Activated CD8-positive, alpha-beta memory T cell treated with anti-CD3 and anti-CD28 coated beads, Interleukin-2, amount 50 U/mL, for 4 hours (primary cell): ENCODE results near the gene CASKIN2.
A peak's percentile ranks its signal among the peaks of the same experiment; 100 is the strongest.
"Not testable (repeated sequence)": the region's sequence is repeated elsewhere in the genome, so short reads cannot be mapped to it uniquely, and the experiment has no call there.

Experiments used
- DNase-seq: peaks from one replicate; pipeline ENCODE4 v3.0.0-alpha.2; 2020

CASKIN2 gene

DNA sequence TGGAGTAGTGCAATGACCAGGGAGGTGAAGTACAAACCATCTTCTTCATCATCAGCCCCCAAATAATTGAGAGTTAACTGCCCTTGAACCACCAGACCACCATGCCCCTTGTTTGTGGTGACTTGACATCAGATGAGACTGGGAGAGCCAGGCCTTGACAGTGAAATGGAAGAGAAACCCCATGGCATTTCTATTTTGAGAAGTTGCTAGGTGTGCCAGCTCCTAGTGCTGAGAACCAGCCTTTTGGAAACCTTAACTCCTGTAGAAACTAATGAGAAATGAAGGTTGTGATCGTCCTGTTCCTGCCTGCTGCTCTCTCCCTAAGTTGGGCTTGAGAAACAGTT lies 56.1 kb downstream of the CASKIN2 start:
- no peak for DNase-seq

GRCh38 chr17:75457047-75457654 lies 58.2 kb downstream of the CASKIN2 start:
- DNase-seq: no peak

GRCh38 chr17:75456417-75457046 lies 58.8 kb downstream of the CASKIN2 start, which contains the start of gene TMEM94:
TSS of gene TMEM94 (plus strand) at chr17:75456635. CDS start at chr17:75471906, 15,271 bp downstream.
- DNase-seq: peak; percentile 87

DNA sequence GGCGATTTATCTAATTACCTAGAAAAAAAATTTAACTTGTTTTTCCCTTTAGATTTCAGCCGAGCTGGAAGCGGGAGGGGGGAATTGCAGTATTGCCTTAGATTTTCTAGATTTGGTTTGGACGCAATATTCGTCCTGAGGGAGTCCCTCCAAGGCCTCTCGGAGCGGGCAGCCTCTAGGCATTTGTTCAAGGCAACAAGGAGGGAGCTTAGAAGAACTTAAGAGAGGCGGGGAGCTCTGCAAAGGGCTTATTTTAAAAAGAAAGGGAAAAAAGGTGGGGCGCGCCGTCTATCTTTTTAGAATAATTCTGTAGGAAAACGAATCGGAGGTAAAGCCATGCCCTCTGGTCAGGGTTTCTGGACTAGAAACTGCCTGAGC lies 59.3 kb downstream of the CASKIN2 start:
- no peak for DNase-seq

DNA sequence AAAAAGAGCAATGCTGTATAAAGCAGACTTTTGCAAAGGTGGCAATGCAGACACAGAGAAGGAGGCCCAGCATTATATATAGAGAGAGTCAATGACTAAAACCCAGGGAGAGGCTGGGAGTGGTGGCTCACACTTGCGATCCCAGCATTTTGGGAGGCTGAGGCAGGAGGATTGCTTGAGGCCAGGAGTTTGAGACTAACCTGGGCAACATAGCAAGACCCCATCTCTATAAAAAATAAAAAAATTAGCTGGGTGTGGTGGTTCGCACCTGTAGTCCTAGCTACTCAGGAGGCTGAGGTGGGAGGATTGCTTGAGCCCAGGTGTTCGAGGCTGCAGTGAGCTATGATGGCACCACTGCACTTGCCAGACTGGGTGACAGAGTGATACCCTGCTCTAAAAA lies 60.7 kb downstream of the CASKIN2 start:
- not testable (repeated sequence) for DNase-seq

DNA sequence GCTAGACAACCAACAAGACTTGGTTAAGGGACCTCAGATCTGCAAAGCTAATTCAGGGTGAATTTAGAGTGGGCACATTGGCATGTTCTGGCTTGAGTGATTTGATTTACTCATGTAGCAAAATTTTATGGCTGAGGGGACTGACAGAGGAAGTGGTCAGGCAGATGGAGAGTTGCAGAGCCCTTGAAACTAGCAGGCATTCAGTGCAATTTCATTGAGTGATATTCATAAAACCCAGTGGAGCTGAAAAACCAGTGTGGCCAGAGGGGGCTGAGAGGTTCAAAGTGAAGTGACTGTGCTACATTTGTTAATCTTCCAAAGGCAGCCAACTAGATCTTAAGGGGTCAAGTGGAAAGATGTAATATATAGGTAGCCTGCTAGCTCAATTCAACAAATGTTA lies 61.1 kb downstream of the CASKIN2 start:
- DNase-seq: no peak

GRCh38 chr17:75450270-75450669 lies 65.1 kb downstream of the CASKIN2 start:
- DNase-seq: no peak
